ENCODE data around the gene ATG2B. TPM values are rescaled to one million over a fixed set of nuclear protein-coding genes. Genes with fewer than 3 reads are reported as not detected.

Gene ATG2B
- total and polyA plus RNA-seq, 2 of the 4 experiments (the other 2 are of a cell fraction): 6.9 to 22.0 TPM

DNA sequence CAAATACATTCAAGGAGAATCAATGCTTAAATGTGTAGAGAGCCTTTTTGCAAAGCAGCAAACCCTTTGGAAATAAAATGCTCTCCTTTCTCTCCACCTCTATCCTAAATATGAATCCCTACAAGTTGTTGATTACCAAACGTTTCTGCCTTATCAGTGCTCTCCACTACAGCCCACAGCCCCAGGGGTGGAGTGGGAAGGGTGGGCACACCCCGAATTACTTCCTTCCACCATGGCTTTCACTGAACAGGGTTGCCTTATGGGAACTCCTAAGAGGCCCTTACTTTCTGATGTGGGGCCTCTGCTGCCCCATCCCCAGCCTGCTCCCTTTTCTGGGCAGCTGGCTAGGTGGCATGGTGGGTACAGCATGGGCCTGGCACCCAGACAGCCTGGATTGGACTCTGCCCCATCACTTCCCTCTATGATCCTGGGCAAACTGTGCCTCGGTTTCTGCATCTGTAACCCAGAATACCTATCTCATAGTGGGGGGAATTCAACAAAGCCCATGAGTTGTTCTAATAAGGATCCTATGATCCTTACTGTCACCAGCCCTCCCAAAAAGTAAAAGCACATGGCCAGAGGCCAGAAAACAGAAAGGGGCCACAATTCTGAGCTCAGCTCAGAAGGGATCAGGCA, 44.9 kb upstream of the ATG2B start:
- intact Hi-C loops (cut with micrococcal nuclease): no loop called here
- ChIA-PET POLR2A (ENCODE audit: unreplicated experiment) (no interaction called here), CTCF (interaction anchor here (0.5 kb wide), 1 partner anchor 132 kb away, joined by 3 read pairs; no protein-coding TSS in a partner anchor)
- Histone ChIP-seq H4K8ac (ENCODE audit: low read depth in 2 of 2, low read length in 2 of 2) (no peak overlapping the region), H3K9me1 (ENCODE audit: insufficient read depth, low read length) (no peaks in the 10 kb centered on the region), H4K91ac (ENCODE audit: insufficient read depth, low read depth, low read length) (no peak overlapping the region), H3K36me3 (ENCODE audit: control insufficient read depth, insufficient read depth, low read length) (no peaks in the 10 kb centered on the region), H3K4me1 (ENCODE audit: control insufficient read depth, insufficient read depth, low read length) (no peaks in the 10 kb centered on the region), H2AK9ac (replicated peaks; ENCODE audit: low read depth, low read length, poor library complexity) (no peak overlapping the region), H3K56ac (ENCODE audit: extremely low read depth, insufficient read depth, low read length) (no peak overlapping the region), H2BK120ac (ENCODE audit: low read depth, low read length) (no peak overlapping the region), H2AK5ac (ENCODE audit: low read depth, low read length) (no peak overlapping the region), H3K4me3 (ENCODE audit: insufficient read depth, low read depth, low read length) (no peak overlapping the region), H4K20me1 (ENCODE audit: insufficient read depth, low read length) (no peaks in the 10 kb centered on the region), H3K18ac (ENCODE audit: low read depth, low read length) (no peak overlapping the region), H3K27ac (ENCODE audit: insufficient read depth, low read length) (no peak overlapping the region), H2BK15ac (ENCODE audit: low read depth, low read length) (no peak overlapping the region), H3K79me1 (ENCODE audit: low read depth in 1 of 2, low read length in 2 of 2) (no peaks in the 10 kb centered on the region), H3K9ac (ENCODE audit: low read depth, low read length) (no peak overlapping the region), H3K27me3 (ENCODE audit: control insufficient read depth, insufficient read depth, low read length) (peaks cover 7% of the 10 kb centered on the region), H2AFZ (replicated peaks; ENCODE audit: low read length, poor library complexity) (no peak overlapping the region), H2BK20ac (ENCODE audit: low read depth, low read length) (no peak overlapping the region), H3K4ac (ENCODE audit: low read depth, low read length) (no peak overlapping the region), H3K23ac (ENCODE audit: low read depth, low read length) (no peak overlapping the region), H3K4me2 (ENCODE audit: low read depth, low read length) (no peak overlapping the region), H4K5ac (ENCODE audit: low read depth, low read length) (no peak overlapping the region), H2BK5ac (ENCODE audit: low read depth, low read length, poor library complexity, severe bottlenecking) (no peak overlapping the region), H3K9me3 (ENCODE audit: control insufficient read depth, insufficient read depth, low read length) (no peaks in the 10 kb centered on the region), H3K14ac (replicated peaks; ENCODE audit: low read depth, low read length) (no peak overlapping the region)
- no TSS peak for BruUV-seq (replicated peaks)
- no CpG with 5 or more reads among the region's 3 CpGs for WGBS, 2 experiments (ENCODE audit: extremely low coverage in 2 of 2, insufficient read length in 1 of 2)
- DNase-seq: no peak
- ATAC-seq (ENCODE audit: low read depth): no peak
- TF ChIP-seq CHD1 (IDR thresholded peaks at IDR 0.05; ENCODE audit: low read depth, low read length) (no peak), MAFK (IDR thresholded peaks at IDR 0.05; ENCODE audit: low read depth, low read length) (no peak), USF2 (IDR thresholded peaks at IDR 0.05; ENCODE audit: low read depth, low read length) (no peak), NFE2L2 (IDR thresholded peaks at IDR 0.05; ENCODE audit: low read depth, low read length) (no peak), MXI1 (IDR thresholded peaks at IDR 0.05; ENCODE audit: borderline replicate concordance, low read depth, low read length) (no peak), SMC3 (IDR thresholded peaks at IDR 0.05; ENCODE audit: low read depth, low read length) (no peak), POLR2A (IDR thresholded peaks at IDR 0.05; ENCODE audit: low read depth, low read length) (no peak), MAZ (IDR thresholded peaks at IDR 0.05; ENCODE audit: borderline replicate concordance, low read depth, low read length) (no peak), RCOR1 (IDR thresholded peaks at IDR 0.05; ENCODE audit: insufficient replicate concordance, low read length) (no peak), ELK1 (IDR thresholded peaks at IDR 0.05; ENCODE audit: borderline replicate concordance, low read depth, low read length) (no peak), CEBPB (IDR thresholded peaks at IDR 0.05; ENCODE audit: low read depth, low read length) (no peak), RAD21 (IDR thresholded peaks at IDR 0.05; ENCODE audit: low read length) (no peak), BHLHE40 (IDR thresholded peaks at IDR 0.05; ENCODE audit: low read depth, low read length) (no peak)
- in situ Hi-C loops (cut with MboI; ENCODE audit: low sequenced_read_pairs): loop anchor here (25.0 kb wide), 1 partner anchor 846 kb away; no protein-coding TSS in a partner anchor
- dilution Hi-C loops (cut with HindIII; ENCODE audit: low sequenced_read_pairs, unreplicated experiment): no loop called here

Measured in IMR-90 (cell line).